Measurements from ENCODE around the gene TACO1.

TACO1 gene

GRCh38 chr17:63601439-63602371 lies 1.0 kb downstream of the TACO1 start:
- no peak for DNase-seq

GRCh38 chr17:63609816-63610573 lies 9.3 kb downstream of the TACO1 start:
- no peak for DNase-seq

GRCh38 chr17:63610854-63611253 lies 10.2 kb downstream of the TACO1 start:
- no peak for DNase-seq

DNA sequence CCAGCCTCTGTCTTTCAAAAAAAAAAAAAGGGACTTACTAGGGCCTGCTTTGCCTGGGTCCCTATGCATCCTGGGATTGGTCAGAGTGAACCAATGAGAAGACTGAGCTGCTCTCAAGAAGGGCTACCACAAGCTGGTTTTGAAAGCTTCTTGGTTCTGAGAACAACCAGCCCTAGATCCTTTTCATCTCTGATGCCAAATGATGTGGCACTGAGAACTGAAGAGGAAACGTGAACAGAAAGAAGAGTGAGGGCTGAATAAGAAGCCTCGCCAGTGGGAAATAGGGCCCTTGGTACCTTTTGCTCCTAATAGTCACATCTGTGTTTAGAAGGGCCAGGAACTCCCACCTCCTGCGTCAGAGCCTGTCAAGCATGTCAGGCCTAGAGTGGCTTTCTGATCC lies 10.7 kb downstream of the TACO1 start:
- DNase-seq, result no peak

DNA sequence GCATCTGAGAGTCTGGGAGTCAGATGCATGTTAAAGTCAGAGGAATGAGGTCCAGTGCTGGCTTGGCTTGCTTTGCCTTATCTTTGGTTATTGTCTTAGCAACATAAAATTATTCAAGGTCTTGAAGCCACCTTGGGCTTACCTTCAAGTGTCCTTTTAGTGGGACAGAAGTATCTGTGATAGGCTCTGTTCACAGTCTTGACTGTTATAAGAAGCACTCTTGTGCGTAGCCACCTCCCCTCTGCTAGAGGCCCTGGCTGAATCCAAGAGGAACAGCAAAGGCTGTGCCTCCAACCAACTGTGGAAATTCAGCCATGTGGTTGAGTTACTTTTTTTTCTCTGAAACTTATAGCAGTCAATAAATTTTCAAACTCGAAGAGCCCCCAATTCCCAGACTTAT lies 13.0 kb downstream of the TACO1 start:
- no peak for DNase-seq

GRCh38 chr17:63621229-63621683 lies 20.6 kb downstream of the TACO1 start:
- DNase-seq, result no peak

GRCh38 chr17:63621684-63622573 lies 21.2 kb downstream of the TACO1 start, which contains the start of gene MAP3K3:
Gene MAP3K3 (plus strand): TSS chr17:63622417. CDS start chr17:63622760, 343 bp downstream.
- peak; percentile 90 for DNase-seq

DNA sequence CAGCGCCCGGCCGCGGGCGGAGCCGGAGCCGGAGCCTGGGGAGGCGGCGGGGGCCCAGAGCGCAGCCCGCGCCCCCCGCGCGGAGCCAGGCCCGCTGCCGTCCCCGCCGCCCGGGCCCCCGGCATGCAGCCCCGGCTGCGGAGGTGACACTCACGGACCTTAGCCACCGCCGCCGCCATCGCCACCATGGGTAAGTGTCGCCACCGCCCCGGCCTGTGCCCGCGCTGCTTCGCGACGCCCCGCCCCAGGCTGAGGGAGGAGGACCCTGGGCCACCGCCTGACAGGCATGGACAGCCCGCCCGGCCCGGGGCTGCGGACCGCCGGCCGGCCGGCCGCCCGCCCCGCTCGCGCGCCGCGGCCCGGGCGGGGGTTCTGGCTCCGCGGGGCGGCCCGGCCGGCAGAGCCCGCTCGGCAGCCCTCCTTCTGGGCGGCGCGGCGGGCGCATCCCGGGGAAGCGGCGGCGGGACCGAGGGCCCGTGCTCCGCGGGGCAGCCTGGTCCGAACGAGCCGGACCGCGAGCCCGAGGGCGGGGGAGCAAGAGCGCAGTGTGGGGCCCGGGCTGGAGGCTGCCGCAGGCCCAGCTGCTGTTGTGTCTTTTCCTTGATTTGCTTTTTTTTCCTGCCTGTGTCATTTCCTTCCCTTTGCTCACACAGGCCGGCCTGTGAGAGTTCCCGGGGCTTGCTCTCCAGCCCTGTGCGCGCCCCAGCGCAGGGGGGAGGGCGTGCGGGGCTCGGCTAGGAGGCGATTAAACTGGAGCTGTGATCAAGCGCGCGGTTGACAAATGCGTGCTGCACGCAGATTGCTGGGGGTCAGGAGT lies 22.1 kb downstream of the TACO1 start:
- peak; percentile 78 for DNase-seq

DNA sequence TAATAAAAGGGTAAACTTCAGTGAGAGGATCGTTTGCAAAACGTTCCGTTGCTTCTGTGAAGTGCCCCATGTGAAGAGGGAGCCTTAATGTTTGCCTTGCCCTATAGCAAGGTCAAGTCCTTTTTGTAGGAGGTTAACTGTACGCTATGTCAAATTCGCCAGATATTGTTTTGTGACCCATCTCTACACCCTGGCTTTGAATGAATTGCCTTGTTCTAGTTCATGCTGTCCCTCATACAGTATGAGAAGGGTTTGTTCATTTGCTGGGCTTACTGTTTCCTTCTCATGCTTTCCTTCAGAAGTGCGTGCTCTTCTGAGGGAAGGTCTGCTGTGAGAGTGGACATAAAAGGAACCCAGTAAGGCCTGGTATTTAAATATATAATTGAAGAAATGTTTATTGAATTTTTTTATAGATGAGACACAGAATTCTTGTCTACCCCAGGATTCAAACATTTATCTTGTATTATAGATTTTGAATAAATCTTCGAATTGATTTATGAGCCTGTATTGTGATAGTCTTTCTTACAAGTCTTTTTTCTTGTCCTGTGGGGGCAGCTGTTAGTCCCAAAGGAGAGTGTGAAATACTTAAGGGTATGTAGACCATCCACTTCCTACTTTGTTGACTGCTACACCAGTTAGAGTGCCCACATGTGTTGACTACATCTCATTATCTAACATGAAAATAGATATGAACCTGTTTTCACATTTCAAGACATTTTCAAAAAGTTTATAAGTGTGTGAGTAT lies 23.3 kb downstream of the TACO1 start:
- no peak for DNase-seq

- no peak for DNase-seq
These were observed 23.8 kb downstream of the TACO1 start for GRCh38 chr17:63624531-63624880.

DNA sequence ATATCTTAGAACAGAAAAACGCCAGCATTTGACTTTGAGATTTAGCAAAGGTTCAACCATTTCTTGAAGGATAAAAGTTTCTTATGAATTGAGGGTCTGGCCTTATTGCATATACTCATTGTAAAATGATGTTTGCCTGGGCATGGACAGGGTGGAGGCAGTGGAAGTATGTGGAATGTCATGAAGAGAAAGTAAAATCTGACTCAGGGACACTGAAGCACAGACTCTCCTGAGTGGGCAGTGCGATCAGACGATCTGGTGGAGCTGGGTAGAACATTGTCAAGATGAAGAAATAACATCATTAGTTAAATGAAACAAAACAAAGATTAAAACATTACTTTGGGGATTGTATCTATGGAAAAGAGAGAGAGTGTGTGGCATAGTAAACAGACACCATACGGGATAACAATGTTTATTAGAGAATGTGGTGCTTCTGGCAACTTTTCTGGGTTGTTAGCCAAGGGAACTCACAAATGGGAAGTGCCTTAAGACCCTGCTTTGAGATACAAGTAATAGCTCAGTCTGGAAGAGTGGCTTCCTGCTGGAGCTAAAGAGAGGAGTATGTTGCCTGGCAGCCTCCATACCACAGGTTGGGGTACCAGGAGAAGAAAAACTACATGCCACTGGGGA lies 26.0 kb downstream of the TACO1 start:
- DNase-seq, result no peak

DNA sequence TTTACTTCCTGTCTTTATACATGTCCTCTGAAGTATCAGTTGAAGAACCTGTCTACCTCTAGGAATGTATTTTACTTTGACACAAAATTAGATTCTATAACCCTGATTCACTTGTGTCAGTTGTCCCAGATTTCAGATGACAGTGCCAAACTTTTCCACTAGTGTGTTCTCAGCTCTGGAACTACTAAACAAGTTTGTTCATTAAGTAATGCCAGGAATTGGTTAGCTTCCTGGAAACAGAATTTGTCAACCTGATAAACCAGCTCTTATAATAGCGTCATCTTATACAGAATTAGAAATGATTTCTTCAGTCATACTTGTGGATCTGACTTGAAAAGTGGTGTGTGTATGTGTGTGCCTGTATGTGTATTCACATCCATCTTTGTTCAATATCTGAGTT lies 28.9 kb downstream of the TACO1 start:
- no peak for DNase-seq

DNA sequence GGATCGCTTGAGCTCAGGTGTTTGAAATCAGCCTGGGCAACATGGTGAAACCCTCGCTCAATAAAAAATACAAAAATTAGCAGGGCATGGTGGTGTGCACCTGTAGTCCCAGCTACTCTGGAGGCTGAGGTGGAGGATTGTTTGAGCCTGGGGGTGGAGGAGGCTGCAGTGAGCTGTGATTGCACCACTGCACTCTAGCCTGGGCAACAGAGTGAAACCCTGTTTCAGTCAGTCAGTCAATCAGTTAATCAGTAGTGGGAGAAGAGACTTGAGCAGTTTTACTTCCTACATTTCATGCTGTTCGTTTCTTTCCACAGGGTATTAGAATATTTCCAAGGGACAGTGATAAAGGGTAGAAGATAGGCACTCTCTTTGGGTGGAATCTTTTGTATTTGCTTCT lies 30.4 kb downstream of the TACO1 start:
- DNase-seq, result no peak

DNA sequence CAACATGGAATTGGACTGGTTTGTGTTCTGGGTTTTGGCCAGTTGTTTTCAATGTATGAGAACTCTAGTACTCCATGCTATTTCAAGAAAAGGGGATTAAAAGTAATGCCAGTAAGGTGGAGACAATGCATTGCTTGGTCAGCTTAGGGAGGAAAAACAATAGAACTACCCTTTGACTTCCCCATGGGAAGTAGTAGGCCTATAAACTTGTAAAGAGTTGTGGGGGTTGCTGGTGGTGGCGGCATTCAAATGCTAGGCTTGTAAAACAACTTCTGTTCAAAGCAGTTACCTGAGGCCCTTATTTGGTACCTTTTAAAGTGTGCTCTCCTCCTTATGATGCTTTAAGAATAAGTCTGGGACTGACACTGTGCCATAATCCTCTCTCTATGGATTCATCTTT lies 30.9 kb downstream of the TACO1 start:
- DNase-seq, result no peak

DNA sequence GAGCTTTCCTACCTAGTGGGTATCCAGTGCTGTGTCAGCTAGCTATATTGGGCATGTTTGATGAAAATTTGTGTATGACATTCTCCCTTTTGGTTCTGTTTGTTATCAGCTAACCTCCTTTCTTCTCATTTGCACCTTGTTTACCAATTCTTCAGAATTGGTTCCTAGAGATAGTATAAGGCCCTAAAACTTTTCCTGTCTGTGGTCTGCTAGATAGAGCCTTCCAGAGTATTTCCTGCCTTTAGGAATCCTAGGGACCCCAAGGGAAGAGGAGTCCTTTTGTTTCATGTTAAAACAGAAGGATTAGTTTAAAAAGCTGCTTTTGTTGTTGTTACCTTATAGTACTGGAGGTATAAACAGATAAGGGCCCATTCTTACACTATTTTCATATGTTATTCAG lies 33.0 kb downstream of the TACO1 start:
- no peak for DNase-seq

DNA sequence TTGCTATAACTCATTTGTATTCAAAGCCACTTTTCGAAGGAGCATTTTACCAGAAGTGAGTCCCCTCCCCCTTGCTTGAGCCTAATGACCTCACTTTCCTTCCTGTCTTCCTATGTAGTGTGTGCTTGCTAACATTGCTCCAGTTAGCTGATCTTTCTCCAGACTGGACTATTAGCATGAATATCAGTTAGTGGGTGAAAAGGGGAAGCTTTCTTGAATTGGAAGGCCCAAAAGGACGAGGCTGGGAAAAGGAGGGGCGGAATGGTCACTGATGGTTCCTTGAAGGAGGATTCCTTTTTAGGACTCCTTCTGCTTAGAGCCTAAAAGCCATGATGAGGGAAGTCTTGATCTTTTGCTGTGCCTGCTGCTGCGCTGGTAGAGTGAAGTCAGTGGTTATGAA lies 33.5 kb downstream of the TACO1 start:
- DNase-seq, result no peak

DNA sequence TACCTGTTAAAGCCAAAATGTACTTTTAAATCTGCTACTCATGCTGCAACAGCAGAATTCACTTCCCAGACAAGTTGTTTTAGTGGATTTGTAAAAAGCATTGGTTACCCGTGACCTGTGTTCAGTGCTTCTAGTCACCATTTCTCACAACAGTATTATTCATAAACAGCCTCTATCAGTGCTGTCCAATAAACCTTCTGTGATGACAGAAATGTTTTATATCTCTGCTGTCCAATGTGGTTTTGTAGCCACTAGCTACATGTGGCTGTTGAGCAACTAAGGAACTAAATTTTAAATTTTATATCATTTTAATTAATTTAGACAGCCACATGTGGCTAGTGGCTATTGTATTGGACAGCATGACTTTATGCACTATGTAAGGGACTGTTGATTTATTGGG lies 34.1 kb downstream of the TACO1 start:
- no peak for DNase-seq

DNA sequence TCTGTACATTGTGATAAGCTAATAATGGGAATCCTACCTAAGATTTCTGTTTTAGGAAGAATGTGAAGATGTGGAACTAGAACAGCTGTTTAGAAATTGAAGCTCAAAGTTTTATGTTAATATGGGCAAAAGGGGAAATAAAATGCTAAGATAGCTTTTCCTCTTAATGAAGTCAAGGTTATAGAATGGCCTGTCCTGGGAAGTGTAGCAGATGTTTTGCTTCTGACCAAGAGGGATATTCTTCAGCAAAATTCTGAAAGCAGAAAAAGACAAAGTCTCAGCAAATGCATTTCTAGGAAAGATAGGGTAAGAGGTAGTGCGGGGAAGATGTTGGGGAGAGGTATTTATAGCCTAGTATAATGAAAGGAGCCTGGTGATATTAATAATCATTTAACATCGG lies 34.6 kb downstream of the TACO1 start:
- no peak for DNase-seq

DNA sequence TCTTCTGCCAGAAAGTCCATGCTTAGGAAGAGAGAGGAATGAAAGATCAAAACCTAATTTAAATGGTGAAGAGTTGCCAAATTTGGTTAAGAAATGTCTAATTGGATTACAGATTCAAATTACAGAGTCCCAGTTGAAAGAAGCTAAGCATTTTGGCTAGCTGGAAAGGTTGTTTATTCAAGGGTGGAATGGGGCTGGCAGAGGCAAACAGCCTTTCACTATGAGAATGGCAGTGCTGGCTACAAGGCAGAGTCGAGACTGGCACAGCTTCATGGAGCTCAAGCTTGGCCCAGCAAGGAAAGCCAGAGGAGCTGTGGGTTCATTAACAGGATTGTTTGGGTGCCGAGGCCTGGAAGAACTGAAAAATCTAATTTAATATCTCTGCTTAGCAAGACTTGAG lies 35.1 kb downstream of the TACO1 start:
- no peak for DNase-seq

DNA sequence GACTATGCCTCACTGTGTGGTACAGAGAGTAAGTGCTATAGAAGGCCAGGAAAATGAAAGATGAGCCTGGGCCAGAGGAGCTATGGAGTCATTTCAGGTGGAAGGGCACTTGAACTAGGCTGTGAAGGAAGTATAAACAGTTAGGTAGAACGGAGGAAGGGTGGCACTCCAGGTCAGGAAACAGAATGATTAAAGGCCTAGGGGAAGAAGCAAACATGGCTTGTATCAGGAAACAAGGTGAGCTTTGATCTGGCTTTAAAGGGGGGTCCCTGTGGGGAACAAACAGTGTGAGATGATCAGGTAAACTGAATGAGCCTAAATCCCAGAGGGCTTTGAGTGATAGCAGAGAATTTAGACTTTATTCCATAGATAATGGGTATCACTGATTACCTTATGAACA lies 38.4 kb downstream of the TACO1 start:
- DNase-seq, result no peak

DNA sequence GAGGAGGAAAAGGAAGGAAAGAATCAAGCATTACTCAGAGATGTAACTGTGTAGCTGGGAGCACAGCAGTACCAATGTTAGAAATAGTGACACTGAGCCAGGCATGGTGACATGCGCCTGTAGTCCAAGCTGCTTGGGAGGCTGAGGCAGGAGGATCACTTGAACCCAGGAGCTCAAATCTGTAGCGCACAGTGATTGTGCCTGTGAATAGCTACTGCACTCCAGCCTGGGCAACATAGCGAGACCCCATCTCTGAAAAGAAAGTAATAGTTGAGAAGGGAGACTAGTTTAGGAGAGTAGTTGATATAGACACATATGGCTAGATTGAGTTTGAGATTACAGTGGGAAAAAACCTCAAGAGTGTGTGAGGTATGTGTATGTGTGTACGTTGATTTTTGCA lies 39.3 kb downstream of the TACO1 start:
- no peak for DNase-seq

Measured in activated CD4-positive, CD25-positive, alpha-beta regulatory T cell treated with anti-CD3 and anti-CD28 coated beads, Interleukin-2, amount 50 U/mL, for 72 hours (primary cell).